ENCODE results near the gene GMEB2.

The GMEB2 gene

DNA sequence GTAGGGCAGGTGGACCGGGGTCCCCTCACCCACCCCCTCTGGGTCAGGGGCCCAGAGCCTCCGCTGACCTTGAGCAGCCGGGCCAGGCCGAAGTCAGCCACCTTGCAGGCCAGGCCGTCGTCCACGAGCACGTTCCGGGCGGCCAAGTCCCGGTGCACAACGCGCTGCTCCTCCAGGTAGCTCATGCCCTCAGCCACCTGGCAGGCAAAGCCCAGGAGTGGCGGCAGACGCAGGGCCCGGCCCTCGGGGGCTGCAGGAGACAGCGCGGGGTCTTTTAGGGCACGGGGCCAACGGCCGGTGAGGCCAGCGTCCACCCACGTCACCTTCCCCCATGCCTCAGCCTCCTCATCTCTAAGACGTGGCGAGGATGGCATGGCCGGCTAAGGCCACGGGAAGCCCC is 85.5 kb downstream of the GMEB2 start:
- DNase-seq: no peak

DNA sequence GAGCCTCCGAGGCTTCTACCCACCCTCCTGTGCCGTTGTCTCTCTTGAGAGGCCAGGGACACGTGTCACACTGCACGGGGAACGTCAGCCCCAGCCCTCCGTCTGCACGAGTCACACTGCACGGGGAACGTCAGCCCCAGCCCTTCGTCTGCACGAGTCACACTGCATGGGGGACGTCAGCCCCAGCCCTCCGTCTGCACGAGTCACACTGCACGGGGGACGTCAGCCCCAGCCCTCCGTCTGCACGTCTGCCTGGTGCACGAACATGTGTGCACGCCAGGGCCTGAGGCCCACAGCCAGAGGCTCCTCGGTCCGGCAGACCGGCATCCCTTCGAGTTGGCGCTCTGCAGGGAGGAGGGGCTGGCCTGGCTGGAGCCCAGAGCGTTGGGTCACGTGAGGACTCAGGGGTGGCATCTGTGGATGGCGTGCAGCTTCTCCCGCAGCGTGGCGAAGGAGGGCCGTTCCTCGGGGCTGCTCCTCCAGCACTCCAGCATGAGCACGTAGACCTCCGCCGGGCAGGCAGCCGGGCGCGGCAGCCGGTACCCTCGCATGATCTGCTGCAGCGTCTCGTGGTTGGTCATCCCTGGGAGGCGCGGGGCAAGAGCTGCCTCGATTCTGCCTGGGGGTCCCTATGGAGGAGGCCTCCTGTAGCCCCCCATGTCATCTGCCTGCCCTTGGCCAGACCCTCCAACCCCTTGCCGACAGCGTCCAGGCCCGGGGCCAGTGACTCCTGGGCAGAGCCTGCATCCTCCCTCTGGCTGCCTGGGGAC is 86.3 kb downstream of the GMEB2 start:
- no peak for DNase-seq

DNA sequence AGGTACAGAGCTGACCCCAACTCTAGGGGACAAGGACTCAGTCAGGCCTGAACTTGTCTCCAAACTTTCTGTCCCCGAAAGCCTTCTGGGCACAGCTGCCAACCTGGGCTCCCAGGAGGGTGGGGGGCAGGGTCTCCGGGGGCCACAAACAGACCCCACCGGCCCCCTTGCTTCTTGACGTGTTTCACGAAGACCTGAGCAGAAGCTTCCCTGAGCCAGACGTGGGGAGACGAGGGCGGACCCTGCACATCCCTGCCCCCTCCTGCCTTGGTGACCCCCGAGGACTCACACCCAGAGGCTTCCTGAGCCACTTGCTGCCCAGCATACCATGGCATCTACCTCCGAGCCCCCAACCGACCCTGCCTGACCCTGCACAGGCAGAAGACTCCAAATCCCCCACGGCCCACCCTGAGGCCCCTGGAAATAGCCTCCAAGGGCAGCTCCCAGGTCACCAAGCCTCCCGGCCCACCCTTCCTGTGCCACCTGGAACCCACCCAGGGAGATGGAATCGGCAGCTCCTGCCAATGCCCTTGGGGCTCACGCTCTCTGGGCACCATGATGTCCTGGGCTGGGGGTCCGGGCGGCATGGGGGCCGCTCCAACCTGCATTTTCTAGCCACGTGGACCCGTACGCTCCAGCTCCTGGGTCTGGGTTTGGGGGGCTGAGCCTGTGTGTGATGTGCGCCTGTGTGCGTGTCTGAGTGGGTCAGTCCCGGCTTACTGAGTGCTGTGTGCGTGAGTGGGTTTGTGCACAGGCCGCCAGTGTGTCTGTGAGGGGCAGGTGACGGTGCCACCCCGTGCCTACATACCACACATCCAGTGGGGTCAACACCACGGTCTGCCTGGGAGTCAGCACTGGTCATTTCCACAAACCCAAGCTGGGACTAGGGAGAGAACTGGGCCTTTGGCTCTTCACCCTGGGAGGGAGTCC is 87.2 kb downstream of the GMEB2 start:
- no peak for DNase-seq

DNA sequence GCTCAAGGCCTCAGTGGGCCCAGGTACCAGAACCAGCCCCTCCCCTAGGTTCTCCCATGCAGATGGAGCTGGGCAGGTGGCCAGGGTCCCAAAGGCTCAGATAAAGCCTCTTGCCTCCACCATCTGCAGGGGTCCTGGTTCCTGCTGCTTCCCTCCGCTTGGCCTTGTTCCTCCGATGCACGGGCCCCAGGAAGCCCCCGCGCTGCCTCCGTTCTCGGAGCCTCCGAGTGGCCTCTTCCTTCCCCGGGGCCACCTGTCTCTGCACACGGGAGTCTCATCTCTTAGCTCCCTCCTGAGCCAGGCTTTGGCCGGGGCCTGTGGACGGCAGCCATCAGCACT is 87.8 kb downstream of the GMEB2 start:
- DNase-seq: no peak

DNA sequence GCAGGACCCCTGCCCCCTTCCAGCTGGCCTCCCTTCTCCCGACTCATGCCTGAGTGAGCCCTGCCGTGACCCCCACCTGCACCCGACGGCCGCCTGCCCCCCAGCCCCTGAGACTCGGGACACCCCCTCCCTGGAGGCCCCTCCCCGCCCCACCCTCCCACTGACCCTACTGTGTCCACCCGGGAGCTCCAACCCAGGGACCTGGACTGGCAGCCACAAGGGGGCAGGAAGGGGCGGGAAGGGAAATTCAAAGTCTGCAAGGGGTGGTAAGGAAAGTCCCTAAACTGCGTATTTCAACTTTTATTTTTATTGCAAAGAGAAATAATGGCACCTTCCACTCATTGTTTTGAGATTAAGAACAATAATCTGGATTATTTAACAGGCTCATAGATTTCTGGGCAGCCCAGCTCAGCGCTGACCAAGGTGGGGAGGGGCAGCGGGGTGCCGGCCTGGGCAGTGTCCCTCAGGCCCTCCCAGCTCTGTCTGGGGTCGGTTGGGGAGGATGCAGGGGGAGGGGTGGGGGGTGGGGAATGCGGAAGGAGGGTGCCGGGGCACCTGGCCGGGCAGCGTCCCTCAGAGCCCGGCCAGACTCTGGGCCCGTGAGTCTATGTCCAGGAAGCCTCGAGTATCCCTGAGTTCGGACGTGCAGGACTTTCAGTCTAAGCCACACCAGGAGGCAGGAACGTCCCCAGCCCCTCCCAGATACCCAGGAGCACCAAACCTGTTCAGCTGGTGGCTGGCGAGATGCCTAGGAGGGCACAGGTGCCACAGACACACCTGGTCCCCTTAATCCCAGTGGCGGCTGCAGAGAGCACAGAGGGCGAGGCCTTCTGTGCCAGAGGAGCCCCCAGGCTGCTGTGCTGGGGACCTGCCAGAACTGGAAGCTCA is 88.5 kb downstream of the GMEB2 start:
- no peak for DNase-seq

All from KG1 (cell line).